Renal cortical epithelial cell (primary cell): ENCODE data around the gene FAM50A. TPM values are rescaled to one million over a fixed set of nuclear protein-coding genes. Genes with fewer than 3 reads are reported as not detected.

Experiments used
- DNase-seq: peaks from one replicate; pipeline ENCODE4 v3.0.0-alpha.2; 2011; ENCODE audit warnings: low read depth
- total RNA-seq: library from RNA; depleted of rRNA; stranded (reverse); fragments of >200 nt; gene quantifications from 2 replicates; pipeline ENCODE4 v1.2.3, GENCODE V29; 2014

Gene FAM50A
- total RNA-seq, 1 donor from 2014 or later = 71.8 TPM

DNA sequence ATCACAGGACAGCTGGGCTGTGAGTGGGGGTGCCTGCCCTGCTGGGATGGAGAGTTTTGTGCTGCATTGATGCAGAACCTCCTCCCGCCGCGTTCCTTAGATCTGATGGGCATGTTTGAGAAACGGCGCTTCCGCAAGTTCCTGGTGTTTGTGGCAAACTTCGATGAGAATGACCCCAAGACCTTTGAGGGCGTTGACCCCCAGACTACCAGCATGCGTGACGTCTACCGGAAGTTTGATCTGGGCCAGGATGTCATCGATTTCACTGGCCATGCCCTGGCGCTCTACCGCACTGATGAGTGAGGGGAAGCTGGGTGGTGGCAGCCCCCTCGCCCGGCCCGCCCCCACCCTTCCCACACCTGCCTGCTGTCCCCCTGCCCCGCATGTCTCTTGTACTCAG lies 4.1 kb upstream of the FAM50A start:
- DNase-seq = no peak

GRCh38 chrX:154440623-154441357 lies 3.2 kb upstream of the FAM50A start:
- DNase-seq = no peak

DNA sequence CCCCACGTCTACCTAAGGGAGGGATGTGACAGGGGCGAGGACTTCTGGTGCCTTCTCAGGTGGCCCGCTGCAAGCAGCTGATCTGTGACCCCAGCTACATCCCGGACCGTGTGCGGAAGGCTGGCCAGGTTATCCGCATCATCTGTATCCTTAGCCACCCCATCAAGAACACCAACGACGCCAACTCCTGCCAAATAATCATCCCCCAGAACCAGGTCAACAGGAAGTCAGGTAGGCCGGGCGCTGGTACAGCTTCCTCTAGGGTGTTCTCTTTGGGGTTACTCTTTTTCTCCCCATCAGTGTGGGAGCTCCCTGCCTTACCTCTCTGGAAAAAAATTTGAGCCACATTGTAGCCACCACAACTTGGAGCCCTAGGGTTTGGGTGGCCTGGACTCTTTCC lies 2.4 kb upstream of the FAM50A start:
- DNase-seq = no peak

DNA sequence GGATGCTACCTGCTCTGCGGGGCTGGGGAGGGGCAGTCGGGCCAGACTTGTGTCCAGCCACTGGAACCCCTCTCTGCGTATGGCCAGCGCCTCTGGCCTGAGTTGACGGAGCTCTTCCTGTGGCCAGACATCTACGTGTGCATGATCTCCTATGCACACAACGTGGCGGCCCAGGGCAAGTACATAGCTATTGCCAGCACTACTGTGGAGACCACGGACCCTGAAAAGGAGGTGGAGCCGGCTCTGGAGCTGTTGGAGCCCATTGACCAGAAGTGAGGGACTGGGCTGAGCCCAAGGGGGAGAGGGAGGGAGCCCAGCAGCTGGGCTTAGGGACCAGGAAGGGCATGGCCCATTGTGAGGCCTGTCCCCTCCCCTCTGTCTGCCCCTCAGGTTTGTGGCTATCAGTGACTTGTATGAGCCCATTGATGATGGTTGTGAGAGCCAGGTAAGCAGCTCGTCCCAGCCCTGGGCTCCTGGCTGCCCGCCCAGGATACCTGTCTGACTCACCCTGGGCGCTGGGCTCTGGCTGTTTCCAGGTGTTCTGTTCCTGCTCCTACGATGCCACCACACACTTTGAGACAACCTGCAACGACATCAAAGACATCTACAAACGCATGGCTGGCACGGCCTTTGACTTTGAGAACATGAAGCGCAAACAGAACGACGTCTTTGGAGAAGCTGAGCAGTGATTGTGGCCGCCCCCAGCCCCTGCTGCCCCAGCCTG lies 1.8 kb upstream of the FAM50A start:
- no peak for DNase-seq

GRCh38 chrX:154443479-154443910 lies 446 bp upstream of the FAM50A start:
- no peak for DNase-seq

DNA sequence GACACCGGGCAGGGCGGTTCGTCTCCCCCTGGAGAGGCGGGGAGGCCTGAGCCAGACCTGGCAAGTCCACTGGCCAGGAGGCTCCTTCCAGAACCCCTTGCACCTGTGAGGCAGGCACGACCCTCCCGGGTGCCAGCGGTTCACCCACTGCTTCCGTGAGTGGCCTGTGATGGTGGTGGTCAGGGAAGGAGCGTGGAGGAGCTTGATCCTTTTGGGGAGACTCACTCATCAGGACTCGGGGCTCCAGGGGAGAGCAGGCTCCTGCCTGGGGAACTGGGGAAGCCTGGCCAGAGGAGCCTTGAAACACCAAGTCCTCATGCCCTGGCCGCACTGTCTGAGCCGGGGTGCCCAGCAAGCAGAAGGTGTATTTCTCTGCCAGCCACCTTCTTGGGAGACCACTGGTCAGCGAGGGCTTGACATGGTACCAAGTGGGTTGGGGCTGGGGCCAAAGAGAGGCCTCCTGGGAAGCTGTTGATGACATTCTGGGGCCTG lies 860 bp downstream of the FAM50A start:
- no peak for DNase-seq

DNA sequence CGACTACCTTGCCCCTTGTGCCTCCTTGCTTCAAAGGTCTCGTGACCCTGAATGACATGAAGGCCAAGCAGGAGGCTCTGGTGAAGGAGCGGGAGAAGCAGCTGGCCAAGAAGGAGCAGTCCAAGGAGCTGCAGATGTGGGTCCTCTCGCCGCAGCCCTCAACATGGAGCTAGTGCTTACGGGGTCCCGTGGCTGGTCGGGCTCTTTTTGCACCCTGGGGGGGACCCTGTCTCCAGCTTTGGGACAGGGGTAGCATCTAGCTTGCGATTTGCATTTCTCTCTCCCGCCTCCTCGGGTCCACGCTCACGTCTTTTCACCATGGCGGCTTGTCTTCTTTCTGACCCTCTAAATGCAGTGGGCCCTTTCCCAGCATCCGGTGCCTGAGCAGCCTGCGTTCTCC lies 1.8 kb downstream of the FAM50A start:
- DNase-seq = no peak

- DNase-seq = no peak
Observed at GRCh38 chrX:154446430-154446829, 2.5 kb downstream of the FAM50A start.

GRCh38 chrX:154448484-154448883 lies 4.5 kb downstream of the FAM50A start:
- no peak for DNase-seq

DNA sequence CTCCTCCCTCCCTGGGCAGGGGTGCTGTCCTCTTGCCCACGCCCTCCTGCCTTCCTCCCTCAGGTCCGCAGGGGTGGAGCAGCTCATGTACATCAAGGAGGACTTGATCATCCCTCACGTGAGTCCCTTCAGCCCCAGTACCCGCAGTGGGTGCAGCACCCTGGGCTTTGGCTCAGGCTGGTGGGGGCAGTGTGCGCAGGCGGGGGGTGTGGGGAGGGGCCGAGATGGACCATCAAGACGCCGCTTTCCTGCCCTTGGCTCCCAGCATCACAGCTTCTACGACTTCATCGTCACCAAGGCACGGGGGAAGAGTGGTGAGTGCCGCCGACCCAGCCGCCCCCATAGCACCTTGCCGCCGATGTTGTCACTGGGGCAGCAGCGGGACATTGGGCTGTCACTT lies 5.7 kb downstream of the FAM50A start:
- no peak for DNase-seq

DNA sequence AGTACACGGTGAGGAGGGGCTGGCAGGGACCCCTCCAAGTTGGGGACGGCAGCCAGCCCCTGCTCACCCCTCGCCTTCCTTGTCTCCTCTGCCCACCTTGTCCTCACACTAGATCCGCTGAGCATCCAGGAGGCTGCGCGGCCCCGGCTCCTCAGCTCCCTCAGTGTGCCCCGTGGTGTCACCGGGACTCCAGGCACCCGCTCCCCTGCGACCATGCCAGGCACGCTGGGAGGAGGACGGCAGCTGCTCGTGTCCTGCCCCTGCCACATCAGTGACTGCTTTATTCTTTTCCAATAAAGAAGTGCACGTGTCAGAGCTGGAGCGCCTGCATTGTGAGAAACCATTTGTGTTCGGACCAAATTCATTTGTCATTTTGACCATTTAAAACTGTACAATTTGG lies 6.4 kb downstream of the FAM50A start:
- no peak for DNase-seq

DNA sequence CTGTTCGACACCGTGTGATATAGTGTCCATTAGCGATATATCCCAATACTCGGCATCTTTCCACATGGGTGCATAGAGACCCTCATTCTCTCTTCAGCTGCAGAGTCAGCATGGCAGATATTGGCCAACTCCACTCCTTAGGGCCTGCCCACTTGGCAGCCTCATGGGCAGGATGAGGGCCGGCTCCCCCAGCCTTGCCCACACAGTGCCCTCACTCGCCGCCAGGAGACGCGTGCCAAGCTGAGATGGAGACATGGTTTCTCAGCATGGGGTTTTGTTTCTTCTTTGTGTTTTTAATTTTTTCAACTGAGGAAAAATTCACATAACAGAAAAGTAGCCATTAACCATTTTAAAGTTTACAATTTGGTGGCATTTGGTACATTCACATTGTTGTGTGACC lies 8.9 kb downstream of the FAM50A start:
- DNase-seq = no peak

DNA sequence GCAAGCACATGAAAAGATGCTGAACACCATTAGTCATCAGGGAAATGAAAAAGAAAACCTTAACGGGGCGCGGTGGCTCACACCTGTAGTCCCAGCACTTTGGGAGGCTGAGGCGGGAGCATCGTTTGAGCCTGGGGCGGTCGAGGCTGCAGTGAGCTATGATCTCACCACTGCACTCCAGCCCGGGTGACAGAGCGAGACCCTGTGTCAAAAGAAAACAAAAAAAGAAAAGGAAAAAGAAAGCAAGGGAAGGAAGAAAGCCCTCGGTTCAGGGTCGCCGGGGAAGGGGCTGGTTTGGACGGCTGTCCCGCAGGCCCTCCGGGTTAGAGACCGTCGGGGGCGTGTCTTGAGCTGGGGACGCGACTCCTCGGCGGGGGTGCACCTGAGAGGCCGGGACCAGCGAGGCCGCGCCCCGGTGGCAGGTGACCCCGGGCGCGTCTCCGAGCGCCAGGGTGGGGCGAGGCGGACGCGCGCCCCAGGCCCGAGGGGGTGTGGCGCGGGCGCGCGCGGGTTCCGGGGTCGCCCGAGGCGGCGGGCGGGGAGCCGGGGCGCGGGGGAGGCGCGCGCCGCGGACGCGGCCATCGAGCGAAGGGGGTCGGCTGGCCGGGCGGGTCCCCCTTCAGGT lies 13.7 kb downstream of the FAM50A start:
- DNase-seq = no peak

DNA sequence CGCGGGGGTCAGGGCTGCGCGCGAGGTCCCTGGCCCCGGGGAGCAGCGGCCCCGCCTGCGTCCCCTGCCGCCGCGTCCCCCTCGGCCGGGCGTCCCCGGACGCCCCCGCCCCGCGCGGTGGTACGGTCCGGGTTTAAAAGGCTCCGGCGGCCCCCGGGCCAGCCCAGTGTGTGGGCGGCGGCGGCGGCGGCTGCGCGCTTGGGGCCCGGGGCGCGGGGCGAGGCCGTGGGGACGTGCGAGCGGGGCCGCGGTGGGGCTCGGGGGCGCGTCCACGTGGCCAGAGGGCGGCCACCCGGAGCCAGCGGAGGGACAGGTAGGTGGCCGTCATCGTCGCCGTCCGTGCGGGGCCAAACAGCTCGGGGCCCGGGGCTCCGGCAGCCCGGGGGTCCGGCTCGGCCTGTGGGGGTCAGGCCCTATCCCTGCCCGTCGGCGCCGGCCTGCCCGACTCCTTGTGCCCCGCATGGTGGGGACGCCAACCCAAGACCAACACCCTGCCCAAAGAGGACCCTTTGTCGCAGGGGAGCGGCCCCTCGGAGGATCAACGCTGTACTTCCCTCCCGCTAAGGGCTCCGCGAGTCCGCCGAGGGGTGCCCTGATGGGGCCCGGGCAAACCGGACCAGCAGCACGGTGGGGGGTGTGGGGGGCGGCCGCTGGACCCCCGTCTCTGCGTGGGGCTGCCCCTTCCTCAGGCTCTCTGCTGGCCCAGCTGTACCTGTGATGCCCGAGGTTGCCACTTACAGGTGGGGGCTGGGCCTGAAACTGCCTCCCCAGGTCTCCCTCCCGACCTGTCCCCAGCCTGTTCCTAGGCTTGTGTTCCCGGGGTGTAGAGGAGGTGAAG lies 14.4 kb downstream of the FAM50A start, which contains the start of gene PLXNA3:
Gene PLXNA3, plus strand, starts transcription at position 166 of the 838 bp plus-strand sequence. CDS start 1,903 bp downstream, outside the sequence.
- DNase-seq = no peak

GRCh38 chrX:154458954-154459778 lies 15.2 kb downstream of the FAM50A start:
- DNase-seq = no peak

DNA sequence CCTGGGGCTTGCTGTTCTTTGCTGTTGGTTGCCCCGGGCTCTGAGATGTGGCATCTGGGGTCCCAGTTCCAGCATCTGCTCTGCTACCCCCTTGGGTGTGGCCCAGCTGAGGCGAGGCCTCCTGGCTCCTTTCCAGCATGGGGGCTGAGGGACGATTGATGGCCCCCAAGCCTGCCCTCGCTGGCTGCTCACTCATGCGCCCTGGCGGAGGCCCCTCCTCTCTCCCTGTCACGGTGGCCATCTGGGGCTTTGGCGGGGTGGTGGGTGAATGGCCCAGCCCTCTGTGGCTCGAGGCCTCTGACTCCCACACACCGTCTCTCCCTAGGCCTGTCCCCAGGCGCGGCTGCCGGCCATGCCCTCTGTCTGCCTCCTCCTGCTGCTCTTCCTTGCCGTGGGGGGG lies 15.9 kb downstream of the FAM50A start:
- DNase-seq = no peak

DNA sequence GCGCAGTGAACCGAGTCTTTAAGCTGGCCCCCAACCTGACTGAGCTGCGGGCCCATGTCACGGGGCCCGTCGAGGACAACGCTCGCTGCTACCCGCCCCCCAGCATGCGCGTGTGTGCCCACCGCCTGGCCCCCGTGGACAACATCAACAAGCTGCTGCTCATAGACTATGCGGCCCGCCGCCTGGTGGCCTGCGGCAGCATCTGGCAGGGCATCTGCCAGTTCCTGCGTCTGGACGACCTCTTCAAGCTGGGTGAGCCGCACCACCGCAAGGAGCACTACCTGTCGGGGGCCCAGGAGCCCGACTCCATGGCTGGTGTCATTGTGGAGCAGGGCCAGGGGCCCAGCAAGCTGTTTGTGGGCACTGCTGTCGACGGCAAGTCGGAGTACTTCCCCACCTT lies 16.4 kb downstream of the FAM50A start:
- DNase-seq = no peak

- no peak for DNase-seq
Observed at GRCh38 chrX:154462396-154462795, 18.5 kb downstream of the FAM50A start.

- DNase-seq = no peak
Observed at GRCh38 chrX:154463611-154464220, 19.8 kb downstream of the FAM50A start.

DNA sequence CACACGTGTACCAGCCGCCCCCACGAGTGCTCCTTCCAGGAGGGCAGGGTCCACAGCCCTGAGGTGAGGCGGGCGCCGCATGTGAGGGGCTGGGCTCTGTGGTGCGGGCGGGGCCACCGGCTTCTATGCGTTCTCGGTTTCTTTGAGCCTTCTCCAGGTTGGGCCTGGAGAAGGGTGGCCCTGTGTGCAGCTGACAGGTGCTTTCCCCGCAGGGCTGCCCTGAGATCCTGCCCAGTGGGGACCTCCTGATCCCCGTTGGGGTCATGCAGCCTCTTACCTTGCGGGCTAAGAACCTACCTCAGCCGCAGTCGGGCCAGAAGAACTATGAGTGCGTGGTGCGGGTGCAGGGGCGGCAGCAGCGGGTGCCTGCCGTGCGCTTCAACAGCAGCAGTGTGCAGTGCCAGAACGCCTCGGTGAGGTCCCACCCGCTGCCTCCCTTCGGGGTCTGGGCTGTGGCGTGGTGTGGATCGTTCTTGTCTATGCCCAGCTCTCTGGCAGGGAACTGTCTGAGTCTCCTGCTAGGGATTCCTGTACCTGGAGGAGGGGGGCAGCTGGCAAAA lies 20.9 kb downstream of the FAM50A start:
- no peak for DNase-seq
